ENCODE data around the gene C11orf16.
"Not testable (repeated sequence)": the region's sequence is repeated elsewhere in the genome, so short reads cannot be mapped to it uniquely, and the experiment has no call there.

C11orf16 gene

DNA sequence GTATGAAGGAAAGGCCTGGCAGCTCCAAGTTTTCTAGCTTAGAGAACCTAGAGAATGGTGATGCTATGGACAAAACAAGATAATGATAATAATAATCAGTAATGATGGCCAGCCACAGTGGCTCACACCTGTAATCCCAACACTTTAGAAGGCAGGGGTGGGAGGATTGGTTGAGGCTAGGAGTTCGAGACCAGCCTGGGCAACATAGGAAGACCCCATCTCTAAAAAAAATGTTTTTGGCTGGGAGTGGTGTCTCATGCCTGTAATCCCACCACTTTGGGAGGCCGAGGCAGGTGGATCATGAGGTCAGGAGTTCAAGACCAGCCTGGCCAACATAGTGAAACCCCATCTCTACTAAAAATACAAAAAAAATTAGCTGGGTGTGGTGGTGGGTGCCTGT is 3.0 kb upstream of the C11orf16 start:
- not testable (repeated sequence) for DNase-seq

DNA sequence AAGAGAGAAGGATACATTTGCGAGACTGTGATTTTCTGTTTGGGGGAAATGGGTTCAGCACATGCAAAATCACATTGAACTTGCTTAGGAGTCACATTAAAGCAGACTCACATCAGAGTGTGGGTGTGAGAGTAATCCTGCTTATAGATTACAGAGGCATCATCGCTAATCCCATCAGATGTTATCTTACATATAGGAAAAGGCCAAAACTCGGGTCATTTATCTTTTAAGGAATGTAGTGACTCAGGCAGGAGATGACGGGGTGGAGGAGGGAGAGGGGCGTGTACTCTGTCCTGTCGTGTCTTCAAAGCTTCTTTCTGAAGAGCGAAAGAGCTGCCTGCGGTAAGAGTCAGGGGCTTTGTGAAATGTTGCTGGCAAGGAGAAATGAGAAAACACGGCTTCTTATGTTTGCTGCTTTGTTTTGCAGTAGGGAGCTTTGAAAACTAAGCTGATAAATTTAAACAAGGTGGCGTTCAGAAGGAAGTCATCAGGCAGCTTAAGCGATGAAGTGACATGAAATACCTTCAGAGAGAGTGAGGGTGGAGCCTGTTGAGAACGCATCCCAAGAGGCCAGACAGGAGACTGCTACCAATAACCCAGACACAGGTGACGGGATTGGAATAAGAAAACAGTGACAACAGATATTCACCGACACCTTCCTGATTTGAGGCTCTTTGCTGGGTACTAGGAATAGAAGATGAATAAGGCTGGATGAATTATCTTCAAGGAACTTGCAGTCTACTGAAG is 2.2 kb upstream of the C11orf16 start:
- no peak for DNase-seq

DNA sequence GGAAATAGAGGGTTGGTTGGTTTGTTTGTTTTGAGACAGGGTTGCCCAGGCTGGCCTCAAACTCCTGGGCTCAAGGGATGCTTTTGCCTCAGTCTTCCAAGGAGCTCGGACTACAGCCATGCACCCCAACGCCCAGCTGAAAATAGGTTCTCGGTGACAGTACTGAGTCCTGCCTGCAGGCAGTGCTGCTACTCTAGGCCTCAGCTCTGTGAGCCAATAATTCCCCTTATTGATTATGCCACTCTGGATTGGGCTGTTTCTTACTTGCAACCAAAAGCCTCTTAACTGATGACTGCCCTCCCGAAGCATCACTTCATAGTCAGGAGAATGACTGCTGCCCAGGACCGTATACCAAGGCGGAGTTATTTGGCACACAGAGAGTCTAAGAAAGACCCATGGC is 1.2 kb upstream of the C11orf16 start:
- DNase-seq = no peak

DNA sequence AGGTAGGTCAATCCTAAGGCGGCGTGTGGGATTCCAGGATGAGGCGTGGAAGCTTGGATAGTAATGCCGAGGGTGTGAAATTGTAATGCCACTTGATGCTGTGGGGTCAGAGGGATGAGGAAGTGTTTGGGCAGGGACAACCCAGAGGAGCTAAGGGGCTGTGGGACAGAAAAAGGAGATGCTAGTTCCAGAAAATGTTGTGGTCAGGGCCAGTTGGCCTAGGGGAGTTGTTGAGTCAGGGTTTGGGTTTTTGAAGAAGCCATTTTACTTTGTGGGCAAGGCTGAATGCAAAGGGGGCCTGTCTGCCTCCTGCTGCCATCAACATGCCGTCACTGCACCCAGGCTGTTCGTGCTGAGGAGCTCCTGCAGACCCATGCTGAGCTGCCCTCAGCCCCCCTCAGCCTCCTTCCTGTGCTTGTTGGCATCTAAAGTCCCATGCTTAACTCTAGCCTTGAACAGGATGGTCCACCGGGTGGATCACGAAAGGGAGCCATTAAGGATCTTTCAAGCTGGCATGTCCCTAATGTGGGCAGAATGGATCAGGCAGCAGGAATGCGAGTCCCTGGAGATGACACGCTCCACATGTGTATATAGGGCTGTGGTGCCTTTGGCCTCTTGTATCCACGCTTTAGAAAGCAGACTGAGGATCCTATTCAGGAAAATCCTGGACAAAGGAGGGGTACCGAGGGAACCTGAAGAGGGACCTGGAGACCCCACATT is 2.1 kb downstream of the C11orf16 start:
- no peak for DNase-seq

DNA sequence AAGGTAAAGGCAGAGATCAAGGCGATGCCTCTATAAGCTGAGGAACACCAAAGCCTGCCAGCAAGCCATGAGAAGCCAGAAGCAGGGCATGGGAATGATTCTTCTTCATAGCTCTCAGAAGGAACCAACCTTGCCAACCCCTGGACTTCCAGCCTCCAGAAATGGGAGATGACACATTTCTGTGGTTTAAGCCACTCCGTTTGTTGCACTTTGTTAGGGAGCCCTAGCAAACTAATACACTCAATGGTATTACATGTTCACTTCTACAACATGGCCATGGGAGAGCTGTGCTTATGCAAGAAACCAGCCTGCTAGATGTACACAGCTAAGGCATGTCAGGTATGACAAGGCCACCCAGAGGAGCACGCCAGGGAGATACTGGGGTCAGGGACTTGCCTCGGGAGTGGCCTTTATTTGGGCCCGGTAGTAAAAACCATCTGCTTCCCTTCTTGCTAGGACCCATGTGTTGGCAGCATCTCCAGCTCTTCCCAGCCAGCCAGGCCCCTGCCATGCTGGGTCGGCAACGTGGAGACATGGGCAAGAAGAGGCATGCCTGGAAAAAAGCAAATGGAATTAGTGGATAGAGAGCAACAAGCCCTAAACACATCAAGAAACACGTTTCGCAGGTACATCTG is 3.6 kb downstream of the C11orf16 start:
- DNase-seq = no peak

DNA sequence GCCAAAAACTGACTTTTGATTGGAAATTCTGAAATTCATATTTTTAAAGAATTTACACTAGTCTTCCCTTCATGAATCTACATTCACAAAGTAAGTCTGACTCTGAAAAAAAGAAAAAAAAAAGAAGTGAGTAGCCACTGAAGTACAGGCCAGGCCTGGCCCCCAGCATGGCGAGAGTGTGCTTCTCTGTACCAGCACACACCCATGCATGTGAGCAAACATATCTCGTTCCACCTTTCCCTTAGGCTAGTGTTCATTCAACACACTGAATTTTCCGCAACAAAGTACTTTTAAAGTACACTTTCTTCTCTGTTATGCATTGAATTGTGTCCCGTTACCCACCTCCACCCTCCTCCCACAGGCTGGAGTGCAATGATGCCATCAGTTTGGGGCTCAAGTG is 4.5 kb downstream of the C11orf16 start:
- DNase-seq = no peak

DNA sequence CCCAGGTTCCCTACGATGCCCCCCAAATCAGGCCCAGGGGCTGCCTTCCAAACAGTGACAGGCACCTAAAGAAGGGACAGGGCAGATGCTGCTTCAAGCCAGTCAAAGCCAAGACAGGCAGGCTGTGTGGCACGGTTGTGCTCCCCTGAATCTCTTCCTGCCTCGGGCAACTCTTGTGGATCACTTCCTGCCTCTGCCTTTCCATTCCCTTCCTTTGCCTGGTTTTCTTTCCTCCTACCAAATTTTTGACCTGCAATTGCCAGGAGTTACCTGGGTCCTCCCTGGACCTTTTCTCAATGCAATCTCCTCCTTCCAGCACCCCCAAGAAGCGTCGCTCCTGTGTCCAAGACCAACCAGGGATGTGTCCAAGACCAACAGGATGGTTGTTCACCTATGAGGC is 5.5 kb downstream of the C11orf16 start:
- no peak for DNase-seq

DNA sequence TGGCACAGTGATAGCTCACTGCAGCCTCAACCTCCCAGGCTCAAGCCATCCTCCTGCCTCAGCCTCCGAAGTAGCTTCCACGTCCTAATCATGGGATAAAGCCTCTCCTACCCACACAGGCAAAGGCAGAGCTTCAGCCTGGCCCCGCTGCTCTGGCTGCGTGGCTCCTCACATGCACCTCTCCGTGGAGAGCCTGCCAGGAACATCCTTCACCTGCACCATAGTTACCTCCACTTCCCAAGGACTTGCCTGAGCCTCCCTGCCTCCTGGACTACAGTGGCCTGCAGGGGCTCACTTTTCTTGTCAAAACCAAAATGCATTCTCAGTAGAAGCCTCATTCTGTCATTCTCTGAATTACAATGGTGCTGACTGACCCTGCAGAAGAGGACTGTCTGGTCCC is 6.5 kb downstream of the C11orf16 start:
- DNase-seq = no peak

DNA sequence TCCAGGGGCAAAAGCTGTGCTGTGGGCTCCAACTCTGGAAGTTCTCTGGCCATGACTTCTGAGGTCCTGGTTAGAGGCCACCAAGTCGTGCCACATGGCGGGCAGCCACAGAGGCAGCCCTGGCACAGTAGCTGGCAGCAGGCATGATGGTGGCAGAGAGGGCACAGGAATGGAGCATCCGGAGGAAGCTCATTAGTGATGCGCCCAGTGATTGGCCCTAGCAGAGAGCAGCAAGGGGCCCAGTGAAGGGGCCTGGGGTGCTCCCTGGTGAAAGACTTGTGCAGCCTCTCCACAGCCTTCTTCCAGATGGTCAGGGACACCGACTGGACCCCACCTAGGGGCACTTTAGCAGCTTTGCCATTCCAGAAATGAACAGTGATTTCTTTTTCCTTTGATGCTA is 7.0 kb downstream of the C11orf16 start:
- no peak for DNase-seq

DNA sequence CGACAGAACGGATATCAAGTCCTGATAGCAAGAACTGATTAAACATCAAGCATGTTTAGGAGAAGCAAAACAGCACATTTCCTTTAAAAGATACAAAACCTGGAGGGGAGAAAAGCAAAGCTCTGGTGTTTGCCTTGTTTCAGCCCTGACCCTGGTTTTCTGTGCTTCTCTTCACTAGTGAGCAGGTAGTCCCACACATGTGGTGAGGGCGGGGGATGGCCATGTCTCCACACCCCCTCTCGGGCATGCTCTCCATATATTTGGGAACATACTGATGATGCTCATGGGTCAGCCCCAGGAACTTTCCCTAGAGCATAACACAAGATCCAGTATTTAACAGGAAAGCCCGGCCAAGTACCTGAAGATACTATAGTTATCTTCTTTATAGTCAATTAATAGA is 10.1 kb downstream of the C11orf16 start:
- no peak for DNase-seq

DNA sequence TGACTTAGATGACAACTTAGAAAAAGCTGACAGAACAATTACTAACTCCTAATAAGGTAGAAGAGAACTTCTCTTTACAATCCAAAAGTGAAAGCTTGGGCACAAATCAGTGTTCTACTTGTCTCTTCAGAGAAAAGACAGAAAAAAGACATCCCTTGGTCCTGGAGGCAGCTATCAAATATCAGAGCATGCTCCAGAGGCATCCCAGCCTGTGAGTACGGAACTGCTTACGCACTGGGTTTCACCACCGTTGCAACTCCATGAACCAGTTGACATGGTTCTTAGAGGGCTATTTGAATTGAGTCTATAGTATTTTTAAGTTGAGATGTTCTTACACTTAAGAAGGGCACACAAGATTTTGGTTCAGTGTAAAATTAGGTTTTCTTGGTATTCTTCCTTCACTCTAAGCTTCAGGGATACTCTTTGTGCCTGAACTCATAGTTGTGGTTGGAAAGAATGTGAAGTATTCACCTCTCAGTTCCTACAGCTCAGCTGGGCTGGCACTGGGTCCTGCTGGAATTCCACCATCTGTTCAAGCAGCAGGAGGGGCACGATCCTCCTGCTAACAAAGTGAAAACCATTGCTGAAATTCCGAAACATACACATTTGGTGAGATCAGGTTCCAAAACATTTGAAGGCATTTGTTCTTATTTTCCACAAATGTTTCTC is 15.5 kb downstream of the C11orf16 start:
- DNase-seq = no peak

DNA sequence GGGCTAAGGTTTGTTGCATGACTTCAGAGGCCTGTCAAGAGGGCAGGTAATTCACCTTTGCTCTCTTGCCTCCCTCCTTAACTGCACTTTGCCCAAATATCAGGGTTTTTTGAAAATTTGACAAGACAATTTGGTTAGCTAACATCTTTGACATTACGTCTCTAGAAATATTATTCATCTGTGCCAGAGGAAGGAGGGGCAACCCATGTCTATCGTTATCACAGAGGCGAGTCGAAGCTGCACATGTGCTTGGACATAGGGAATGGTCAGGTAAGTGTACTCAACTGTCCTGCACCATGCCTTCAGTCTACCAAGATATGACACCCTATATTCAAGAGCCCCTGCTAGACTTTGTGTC is 18.1 kb downstream of the C11orf16 start:
- DNase-seq = no peak

DNA sequence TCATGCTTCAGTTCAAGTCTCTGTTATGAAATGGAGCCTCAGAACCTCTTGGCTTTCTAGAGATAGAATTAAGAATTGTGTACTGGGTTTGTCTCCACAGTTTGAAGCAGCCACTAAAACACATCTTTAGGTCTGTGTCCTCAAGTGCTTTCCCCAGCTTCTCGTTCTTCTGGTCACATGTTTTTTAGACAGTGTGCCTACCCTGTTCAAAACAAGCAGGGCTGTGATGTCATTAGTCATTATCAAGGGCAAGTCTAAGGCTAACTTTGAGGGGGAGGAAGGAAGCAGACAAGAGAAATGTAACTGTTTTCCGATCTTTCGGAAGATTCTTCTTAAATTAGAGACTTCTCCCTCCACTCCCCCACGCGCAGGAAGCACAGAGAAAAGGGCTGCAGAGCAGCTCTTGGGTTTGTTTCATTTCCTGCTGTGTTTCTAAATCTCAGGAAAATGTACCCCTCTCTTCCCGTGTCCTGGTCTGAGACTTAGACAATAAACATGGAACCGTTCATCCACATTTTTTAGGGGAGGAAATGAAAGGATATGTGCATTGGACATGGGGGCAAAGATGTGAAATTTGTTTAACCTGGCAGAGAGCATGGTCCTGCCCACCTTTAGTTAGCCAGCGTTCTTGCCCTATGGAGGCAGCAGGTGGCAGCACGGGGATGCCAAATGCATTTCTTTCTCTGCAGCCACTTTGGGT is 18.6 kb downstream of the C11orf16 start:
- DNase-seq = no peak

DNA sequence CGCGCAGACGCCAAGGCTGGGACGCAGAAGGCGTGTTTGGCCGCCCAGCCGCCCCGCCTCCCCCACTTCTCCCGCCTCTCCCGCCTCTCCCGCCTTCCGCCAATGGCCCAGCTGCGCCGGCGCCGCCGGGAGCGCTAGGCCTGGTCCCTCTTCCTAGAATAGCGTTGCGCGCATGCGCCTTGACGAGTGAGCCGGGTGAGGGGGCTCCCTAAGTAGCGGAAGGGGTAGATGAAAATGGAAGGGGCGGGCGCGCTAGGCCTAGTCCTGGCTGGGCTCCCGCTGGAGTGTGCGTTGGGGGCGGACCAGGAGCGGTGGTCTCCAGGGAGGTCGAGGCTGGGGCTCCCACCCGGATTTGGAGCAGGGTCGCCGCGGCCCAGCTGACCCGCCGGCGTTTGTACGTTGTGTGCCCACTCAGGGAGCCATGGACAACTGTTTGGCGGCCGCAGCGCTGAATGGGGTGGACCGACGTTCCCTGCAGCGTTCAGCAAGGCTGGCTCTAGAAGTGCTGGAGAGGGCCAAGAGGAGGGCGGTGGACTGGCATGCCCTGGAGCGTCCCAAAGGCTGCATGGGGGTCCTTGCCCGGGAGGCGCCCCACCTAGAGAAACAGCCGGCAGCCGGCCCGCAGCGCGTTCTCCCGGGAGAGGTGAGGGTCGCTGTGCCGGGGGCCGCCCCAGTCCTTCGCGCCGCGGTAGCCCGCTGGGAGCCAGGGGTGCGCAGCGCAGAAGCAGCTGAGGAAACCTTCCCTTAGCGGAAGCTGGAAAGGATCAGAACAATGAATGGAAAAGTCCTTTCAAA is 21.5 kb downstream of the C11orf16 start, which contains the start of gene AKIP1:
Gene AKIP1 (plus strand): TSS at position 161 of the 795 bp plus-strand sequence. CDS start 261 bp downstream, at position 422.
- DNase-seq = peak; percentile 63

DNA sequence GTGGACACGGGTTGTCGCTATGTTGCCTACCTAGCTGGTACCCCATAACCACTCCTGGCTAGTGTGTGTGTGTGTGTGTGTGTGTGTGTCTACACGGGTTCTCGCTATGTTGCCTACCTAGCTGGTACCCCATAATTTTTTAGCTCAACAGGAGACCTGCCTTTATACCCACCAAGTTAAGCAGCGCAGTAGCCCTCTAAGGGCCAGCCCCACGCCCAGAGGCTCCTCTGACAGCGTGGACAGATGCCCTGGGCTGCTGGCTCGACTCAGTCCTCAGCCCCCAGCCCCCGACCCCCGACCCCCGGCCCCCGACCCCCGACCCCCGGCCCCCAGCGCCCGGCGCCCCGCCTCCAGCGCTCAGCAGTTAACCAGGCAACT is 22.1 kb downstream of the C11orf16 start:
- no peak for DNase-seq

DNA sequence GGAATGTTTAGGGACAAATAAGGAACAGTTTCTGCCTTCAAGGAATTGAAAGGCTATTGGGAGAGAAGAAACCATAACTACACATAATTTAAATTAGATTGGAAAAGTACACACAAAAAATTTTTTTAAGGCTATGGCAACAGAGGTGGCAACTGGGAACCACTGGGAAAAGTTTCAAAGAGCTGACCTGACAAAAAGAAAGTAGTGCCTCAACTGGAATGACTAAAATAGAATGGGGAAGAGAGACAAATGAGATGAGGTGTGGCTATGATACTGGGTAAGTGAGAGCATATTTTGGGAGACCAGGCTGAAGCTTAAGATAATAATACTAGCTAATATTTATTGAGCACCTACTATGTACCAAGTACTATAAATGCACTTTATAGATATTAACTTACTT is 24.6 kb downstream of the C11orf16 start:
- DNase-seq = no peak

DNA sequence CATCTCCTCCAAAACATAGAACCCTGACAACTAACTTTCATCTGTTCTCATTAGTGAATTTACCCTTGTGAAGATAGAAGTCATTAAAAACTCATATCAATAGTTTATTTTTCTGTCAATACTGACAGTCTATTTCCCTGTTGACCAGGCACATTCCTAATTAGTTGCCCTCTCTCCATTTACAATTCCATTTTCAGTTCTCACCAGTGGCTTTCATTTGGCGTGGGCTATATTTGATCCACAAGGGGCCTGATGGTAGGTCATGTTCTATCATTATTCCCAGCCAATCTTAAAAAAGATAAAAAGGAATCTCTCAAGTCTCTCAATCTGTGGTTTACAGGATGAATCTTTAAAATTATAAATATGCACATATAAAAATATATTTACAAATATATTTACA is 25.6 kb downstream of the C11orf16 start:
- no peak for DNase-seq

DNA sequence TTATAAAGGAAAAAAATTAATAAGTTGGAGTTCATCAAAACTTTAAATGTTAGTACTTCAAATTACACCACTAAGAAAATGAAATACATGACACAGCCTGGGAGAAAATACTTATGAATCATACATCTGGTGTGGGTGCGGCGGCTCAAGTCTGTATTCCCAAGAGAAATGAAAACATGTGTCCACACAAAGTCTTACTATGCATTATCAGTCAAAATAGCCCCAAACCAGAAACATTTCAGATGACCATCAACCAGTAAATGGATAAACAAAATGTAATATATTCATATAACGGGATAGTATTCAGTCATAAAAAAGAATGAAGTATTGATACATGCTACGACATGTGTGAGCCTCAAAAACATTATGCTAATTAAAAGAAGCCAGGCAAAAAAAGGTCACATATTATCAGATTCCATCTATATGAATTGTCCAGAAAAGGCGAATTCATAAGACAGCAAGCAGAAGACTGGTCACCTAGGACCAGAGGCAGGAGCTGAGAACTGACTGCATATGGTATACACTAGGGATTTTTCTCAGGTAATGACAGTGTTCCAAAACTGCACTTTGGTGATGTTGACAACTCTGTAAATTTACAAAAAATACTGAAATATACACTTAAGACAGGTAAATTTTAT is 27.1 kb downstream of the C11orf16 start:
- DNase-seq = no peak

DNA sequence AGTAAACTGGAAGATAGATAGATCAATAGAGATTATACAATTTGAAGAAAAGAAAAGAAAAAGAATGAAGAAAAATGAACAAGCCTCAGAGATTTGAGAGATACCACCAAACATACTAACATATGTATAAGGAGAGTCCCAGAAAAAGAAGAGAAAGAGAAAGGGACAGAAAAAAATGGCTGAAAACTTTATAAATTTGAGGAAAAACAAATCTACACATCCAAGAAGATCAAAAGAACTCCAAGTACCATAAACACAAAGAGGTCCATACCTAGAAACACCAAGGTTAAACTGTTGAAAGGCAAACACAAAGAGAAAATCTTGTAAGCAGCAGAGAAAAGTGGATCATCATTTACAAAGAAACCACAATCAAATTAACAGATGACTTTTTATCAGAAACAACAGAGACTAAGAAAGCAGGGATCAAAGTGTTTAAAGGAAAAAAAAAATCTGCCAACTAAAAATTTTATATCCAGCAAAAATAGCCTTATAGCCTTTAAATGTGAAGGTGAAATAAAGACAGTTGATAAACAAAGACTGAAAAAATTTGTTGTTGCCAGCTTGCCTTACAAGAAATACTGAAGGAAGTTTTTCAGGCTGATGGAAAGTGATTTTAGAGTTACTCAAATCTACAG is 33.5 kb downstream of the C11orf16 start:
- no peak for DNase-seq

DNA sequence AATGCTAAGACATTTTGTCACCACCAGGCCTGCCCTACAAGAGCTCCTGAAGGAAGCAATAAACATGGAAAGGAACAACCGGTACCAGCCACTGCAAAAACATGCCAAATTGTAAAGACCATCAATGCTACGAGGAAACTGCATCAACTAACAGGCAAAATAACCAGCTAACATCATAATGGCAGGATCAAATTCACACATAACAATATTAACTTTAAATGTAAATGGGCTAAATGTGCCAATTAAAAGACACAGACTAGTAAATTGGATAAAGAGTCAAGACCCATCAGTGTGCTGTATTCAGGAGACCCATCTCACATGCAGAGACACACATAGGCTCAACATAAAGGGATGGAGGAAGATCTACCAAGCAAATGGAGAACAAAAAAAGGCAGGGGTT is 41.6 kb downstream of the C11orf16 start:
- DNase-seq = not testable (repeated sequence)

DNA sequence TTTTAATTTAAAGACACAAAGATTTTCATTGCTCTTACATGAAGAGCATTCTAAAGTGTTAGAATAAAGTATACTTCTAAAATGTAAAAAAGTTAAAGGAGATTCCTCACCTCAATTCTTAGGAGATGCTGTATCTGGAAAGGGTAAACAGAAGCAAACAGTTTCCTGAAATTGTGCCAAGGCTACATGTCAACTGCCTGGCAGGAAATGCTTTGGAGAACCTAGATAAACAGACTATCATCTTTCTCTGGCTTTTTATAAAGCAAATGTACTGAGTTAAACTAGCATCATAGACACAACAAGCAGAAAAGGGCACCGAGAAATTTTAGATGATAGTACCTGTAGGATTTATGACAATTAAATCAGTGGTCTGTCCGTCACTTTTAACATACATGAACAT is 46.4 kb downstream of the C11orf16 start:
- DNase-seq = no peak
